K562 (cell line): ENCODE results near the gene PRKCE. TPM values are rescaled to one million over a fixed set of nuclear protein-coding genes. Genes with fewer than 3 reads are reported as not detected.

Experiments
- ATAC-seq: fragments of 200-7000 bp; cut with Tn5 transposase; 3 replicates; pipeline ENCODE4 v1.9.1; 2020; ENCODE audit warnings: moderate library complexity
- BruUV-seq: library from RNA; stranded (reverse); fragments of 400-500 nt; replicated peaks from 2 replicates; lab custom pipeline; 2021; lab: Mats Ljungman, UMichigan
- CTCF ChIA-PET: fragments of 300-600 bp; formaldehyde crosslinking; extraction: SDS; loops from one replicate; lab custom pipeline; 2021; ENCODE audit warnings: low intra/inter-chr PET ratio; lab: Yijun Ruan, JAX
- POLR2A ChIA-PET: fragments of 300-600, 350-650 bp; sonication (Branson Sonifier 250); formaldehyde crosslinking; extraction: SDS; loops from one replicate; lab custom pipeline; 2021; ENCODE audit warnings: antibody characterized with exemption, inconsistent platforms; lab: Yijun Ruan, JAX
- DNase-seq, 4 experiments: peaks; one replicate each; pipeline versions ENCODE4 v3.0.0 to v3.0.0-alpha.2; 2011 to 2018; ENCODE audit warnings: low spot score in 3 of 4, mixed read lengths in 3 of 4; ENCODE audit errors: extremely low read depth in 1 of 4
- FAIRE-seq: peaks from 2 replicates; lab custom pipeline; 2011; peaks lifted over from hg19 to GRCh38; lab: Jason Lieb, UNC
- H2AFZ ChIP-seq: 2 replicates; pipeline ENCODE4 v1.6.0; 2011; ENCODE audit warnings: low read depth, low read length, control low read depth, inconsistent platforms
- H3K27ac ChIP-seq: fragments of 200-600 bp; 3 replicates; pipeline ENCODE4 v1.8.0; 2011; ENCODE audit warnings: low read depth, mild to moderate bottlenecking, control low read depth, inconsistent platforms, low read length, moderate library complexity, mixed read lengths; ENCODE audit errors: extremely low read depth
- H3K27me3 ChIP-seq, 2 experiments: fragments of 300-600 bp in 1 of 2; 2 replicates in 1 of 2; 3 replicates in 1 of 2; pipeline versions ENCODE4 v1.6.0 to v1.8.0; 2011; ENCODE audit warnings: inconsistent platforms in 2 of 2, low read length in 2 of 2, mild to moderate bottlenecking in 1 of 2, mixed read lengths in 1 of 2, moderate library complexity in 1 of 2; ENCODE audit not compliant: control insufficient read depth in 2 of 2, insufficient read depth in 2 of 2
- H3K36me3 ChIP-seq: fragments of 300-600 bp; 3 replicates; pipeline ENCODE4 v1.8.0; 2011; ENCODE audit warnings: mild to moderate bottlenecking, low read length, inconsistent platforms; ENCODE audit not compliant: control insufficient read depth, insufficient read depth
- H3K4me1 ChIP-seq, 2 experiments: fragments of 200-600 bp in 1 of 2; replicated peaks in 1 of 2; 2 replicates in 1 of 2; 3 replicates in 1 of 2; pipeline versions ENCODE4 v1.5.1 to v1.8.0; 2011; ENCODE audit warnings: inconsistent platforms in 2 of 2, low read length in 2 of 2, mild to moderate bottlenecking in 1 of 2, mixed read lengths in 1 of 2, moderate library complexity in 1 of 2; ENCODE audit not compliant: control insufficient read depth in 2 of 2, insufficient read depth in 2 of 2
- H3K4me2 ChIP-seq: 2 replicates; pipeline ENCODE4 v1.6.1; 2011; ENCODE audit warnings: low read length, control low read depth, inconsistent platforms, mixed read lengths; ENCODE audit not compliant: insufficient read depth
- H3K4me3 ChIP-seq: fragments of 200-600 bp; sonication (generic), shearing (Covaris generic); 2 replicates; pipeline ENCODE4 v1.5.1; 2016; ENCODE audit warnings: control low read depth, inconsistent platforms
- H3K79me2 ChIP-seq: fragments of 200-600 bp; 3 replicates; pipeline ENCODE4 v1.8.0; 2011; ENCODE audit warnings: low read length, inconsistent platforms; ENCODE audit not compliant: control insufficient read depth, insufficient read depth
- H3K9ac ChIP-seq, 2 experiments: 2 replicates each; pipeline versions ENCODE4 v1.6.0 to v1.6.1; 2011; ENCODE audit warnings: low read depth in 2 of 2, low read length in 2 of 2, control low read depth in 1 of 2, inconsistent platforms in 1 of 2, mild to moderate bottlenecking in 1 of 2, mixed read lengths in 1 of 2; ENCODE audit not compliant: insufficient read depth in 1 of 2
- H3K9me1 ChIP-seq: one replicate; pipeline ENCODE4 v1.6.0; 2011; ENCODE audit warnings: inconsistent platforms, mild to moderate bottlenecking, low read length, moderate library complexity; ENCODE audit not compliant: control insufficient read depth, insufficient read depth
- H3K9me3 ChIP-seq: replicated peaks from 2 replicates; pipeline ENCODE4 v1.5.1; 2011; ENCODE audit warnings: low read depth, low read length, inconsistent platforms; ENCODE audit not compliant: control insufficient read depth, insufficient read depth
- H4K20me1 ChIP-seq: replicated peaks from 2 replicates; pipeline ENCODE4 v1.6.1; 2011; ENCODE audit warnings: low read length, inconsistent platforms, mixed read lengths; ENCODE audit not compliant: control insufficient read depth, insufficient read depth
- ATF4 ChIP-seq: fragments of 450-650 bp; formaldehyde crosslinking; IDR thresholded peaks from 2 replicates; pipeline ENCODE4 v1.4.0; 2022; ENCODE audit warnings: mild to moderate bottlenecking, moderate library complexity
- CGGBP1 ChIP-seq: fragments of 250-450 bp; sonication (Bioruptor Pico); IDR thresholded peaks from 2 replicates; pipeline ENCODE4 v1.9.0; 2021; ENCODE audit warnings: mild to moderate bottlenecking
- GMEB1 ChIP-seq: fragments of 250-450 bp; sonication (Bioruptor Pico); IDR thresholded peaks from 2 replicates; pipeline ENCODE4 v1.4.0; 2020; ENCODE audit warnings: mild to moderate bottlenecking
- HLTF ChIP-seq: fragments of 450-650 bp; IDR thresholded peaks from 2 replicates; pipeline ENCODE4 v1.6.1; 2016
- NR2F6 ChIP-seq: fragments of 450-650 bp; formaldehyde crosslinking; IDR thresholded peaks from 2 replicates; pipeline ENCODE4 v1.4.0; 2020; ENCODE audit warnings: mild to moderate bottlenecking
- PHB2 ChIP-seq: fragments of 450-650 bp; IDR thresholded peaks from 2 replicates; pipeline ENCODE4 v1.6.1; 2017; ENCODE audit warnings: low read depth
- SIN3B ChIP-seq: fragments of 450-650 bp; IDR thresholded peaks from 2 replicates; pipeline ENCODE4 v1.6.1; 2017; ENCODE audit warnings: low read depth, mild to moderate bottlenecking, moderate library complexity
- TCF7L2 ChIP-seq: fragments of 150-350 bp; IDR thresholded peaks from 2 replicates; pipeline ENCODE4 v1.6.1; 2016; ENCODE audit warnings: low read depth, mild to moderate bottlenecking, low read length, moderate library complexity
- TSC22D4 ChIP-seq: fragments of 450-650 bp; IDR thresholded peaks from 2 replicates; pipeline ENCODE4 v1.6.1; 2016; ENCODE audit warnings: missing genetic modification characterization, missing biosample characterization, control low read depth
- ZBED1 ChIP-seq: IDR thresholded peaks from 2 replicates; pipeline ENCODE4 v1.6.1; 2014
- ZNF121 ChIP-seq: sonication (generic); formaldehyde crosslinking; conservative IDR thresholded peaks from 2 replicates; pipeline ENCODE4 v1.8.0; 2022; ENCODE audit warnings: missing genetic modification reagents
- ZNF232 ChIP-seq: sonication (generic); formaldehyde crosslinking; IDR thresholded peaks from 2 replicates; pipeline ENCODE4 v1.8.0; 2022; ENCODE audit warnings: mild to moderate bottlenecking, missing genetic modification reagents
- ZNF764 ChIP-seq: fragments of 250-450 bp; sonication (Bioruptor Pico); IDR thresholded peaks from 2 replicates; pipeline ENCODE4 v1.4.0; 2020; ENCODE audit warnings: low read depth, mild to moderate bottlenecking, moderate library complexity
- ZNF79 ChIP-seq: fragments of 250-450 bp; sonication (Bioruptor Pico); IDR thresholded peaks from 2 replicates; pipeline ENCODE4 v1.4.0; 2020; ENCODE audit warnings: low read depth, mild to moderate bottlenecking, moderate library complexity
- WGBS: fragments of 100-300 bp; shearing (Covaris generic); methylation state at CpG from one replicate; pipeline ENCODE4 v1.1.6; 2016; ENCODE audit warnings: low coverage, mixed read lengths; ENCODE audit not compliant: insufficient coverage; ENCODE audit errors: missing lambda C conversion rate; 5-methylcytosine and 5-hydroxymethylcytosine counted together
- in situ Hi-C: fragments of 300-500 bp; cut with MboI; formaldehyde crosslinking; loops from 4 replicates; pipeline ENCODE4 v1.15.0; 2018; ENCODE audit warnings: inconsistent platforms, mixed read lengths
- intact Hi-C: fragments of 100-400 bp; cut with micrococcal nuclease; formaldehyde crosslinking; loops from 2 replicates; pipeline ENCODE4 v1.14.2; 2022
- polyA plus RNA-seq, 8 experiments: library from polyadenylated mRNA; depleted of rRNA in 4 of 8; stranded (reverse) in 5 of 8; unstranded in 3 of 8; fragments of >200 nt; fragmentation: Nextera tagmentation in 2 of 8; fragmentation: Illumina TruSeq in 1 of 8; extraction: Ambion mirVana in 2 of 8; extraction: Trizol in 1 of 8; gene quantifications; 2 replicates each; pipeline versions ENCODE4 v1.2.1 to v1.2.3, GENCODE V29; 2011 to 2014; ENCODE audit warnings: inconsistent platforms in 1 of 8, missing spikeins in 1 of 8
- total RNA-seq, 7 experiments: library from RNA; depleted of rRNA in 6 of 7; stranded (reverse); fragments of >200 nt in 6 of 7; fragmentation: Illumina TruSeq in 2 of 7; extraction: Trizol in 2 of 7; gene quantifications; 2 replicates each; pipeline versions ENCODE4 v1.2.1 to v1.2.3, GENCODE V29; 2011 to 2021; ENCODE audit warnings: low replicate concordance in 1 of 7

The PRKCE gene
- total and polyA plus RNA-seq, 9 of the 15 experiments (the other 6 are each of a cell fraction or from before 2014, with no cell fraction given), result 0.06 to 1.0 (median 0.22) TPM; not detected in 1

GRCh38 chr2:46198966-46199365, 547.5 kb downstream of the PRKCE start:
- no peaks in the 10 kb centered on the region for H3K9me1 ChIP-seq
- no peaks in the 10 kb centered on the region for H4K20me1 ChIP-seq
- 29% methylated on average over 6 of the region's 6 CpGs for WGBS
- H3K27ac ChIP-seq, result no peak overlapping the region
- TF ChIP-seq CGGBP1 (no peak), HLTF (no peak), ZNF232 (CRISPR knock-in tag) (no peak), GMEB1 (CRISPR knock-in tag) (no peak), ZNF764 (CRISPR knock-in tag) (no peak), ZNF121 (CRISPR knock-in tag) (no peak), ATF4 (CRISPR knock-in tag) (no peak), TSC22D4 (tag) (no peak), ZBED1 (no peak), SIN3B (no peak), PHB2 (no peak), NR2F6 (CRISPR knock-in tag) (no peak), TCF7L2 (no peak), ZNF79 (CRISPR knock-in tag) (no peak)
- ATAC-seq (no peak), FAIRE-seq (no peak), DNase-seq (no peak)
- ChIA-PET CTCF (no interaction called here), POLR2A (interaction anchor here (0.6 to 1.0 kb wide), 3 partner anchors 8 to 186 kb away, joined by 3 to 5 read pairs (median 3); no protein-coding TSS in a partner anchor)
- in situ Hi-C loops (no loop called here), intact Hi-C loops (no loop called here)
- H3K36me3 ChIP-seq, result no peaks in the 10 kb centered on the region
- no peaks in the 10 kb centered on the region for H3K9me3 ChIP-seq
- H3K4me3 ChIP-seq, result no peak overlapping the region
- H2AFZ ChIP-seq, result no peak overlapping the region; the same call in 1 of the 2 replicates
- H3K4me1 ChIP-seq, result peaks cover 11 to 25% of the 10 kb centered on the region in 2 experiments; a peak in 4 of 5 replicates
- no peaks in the 10 kb centered on the region for H3K27me3 ChIP-seq
- BruUV-seq, result no TSS peak
- no peaks in the 10 kb centered on the region for H3K79me2 ChIP-seq
- H3K9ac ChIP-seq, result no peak overlapping the region
- H3K4me2 ChIP-seq, result no peak overlapping the region
